GM18951 (cell line): ENCODE results near the gene POU5F1.
A peak's percentile ranks its signal among the peaks of the same experiment; 100 is the strongest.
"Not testable (repeated sequence)": the region's sequence is repeated elsewhere in the genome, so short reads cannot be mapped to it uniquely, and the experiment has no call there.

Experiments used
- POLR2A ChIP-seq: IDR thresholded peaks from 4 replicates; pipeline ENCODE4 v1.6.1; 2011; ENCODE audit warnings: mild to moderate bottlenecking; ENCODE audit not compliant: insufficient read length, insufficient read depth; ENCODE audit errors: extremely low read depth
- in situ Hi-C: fragments of 300-500 bp; cut with MboI; formaldehyde crosslinking; loops from one replicate; pipeline ENCODE4 v1.12.0; 2022; ENCODE audit warnings: low sequenced_read_pairs, mixed read lengths, inconsistent platforms; ENCODE audit not compliant: unreplicated experiment

Gene POU5F1

GRCh38 chr6:31197559-31198305 is 27.2 kb upstream of the POU5F1 start:
- in situ Hi-C loops, result loop anchor here (5.0 kb wide), 2 partner anchors 70 to 165 kb away; no protein-coding TSS in a partner anchor
- peak; percentile 65 for TF ChIP-seq POLR2A

- in situ Hi-C loops, result loop anchor here (5.0 kb wide), 2 partner anchors 71 to 166 kb away; no protein-coding TSS in a partner anchor
Measured at GRCh38 chr6:31196251-31197022, 26.0 kb upstream of the POU5F1 start.

GRCh38 chr6:31195308-31195979 is 25.0 kb upstream of the POU5F1 start:
- in situ Hi-C loops, result loop anchor here (5.0 kb wide), 2 partner anchors 72 to 167 kb away; no protein-coding TSS in a partner anchor

- in situ Hi-C loops, result loop anchor here (5.0 kb wide), 1 partner anchor 57 kb away; the partner anchor contains the start of gene PSORS1C2
- no peak for TF ChIP-seq POLR2A
Measured at GRCh38 chr6:31194061-31194834, 23.8 kb upstream of the POU5F1 start.

GRCh38 chr6:31193206-31193605 is 22.7 kb upstream of the POU5F1 start:
- no peak for TF ChIP-seq POLR2A
- in situ Hi-C loops, result loop anchor here (5.0 kb wide), 1 partner anchor 56 kb away; the partner anchor contains the start of gene PSORS1C2

- in situ Hi-C loops, result loop anchor here (5.0 kb wide), 1 partner anchor 55 kb away; the partner anchor contains the start of gene PSORS1C2
Measured at GRCh38 chr6:31192431-31193105, 22.1 kb upstream of the POU5F1 start.

- in situ Hi-C loops, result loop anchor here (5.0 kb wide), 1 partner anchor 53 kb away; the partner anchor contains the start of gene PSORS1C2
- no peak for TF ChIP-seq POLR2A
Measured at GRCh38 chr6:31190488-31190887, 20.0 kb upstream of the POU5F1 start.

- in situ Hi-C loops, result not testable (repeated sequence)
Measured at GRCh38 chr6:31189223-31189622, 18.7 kb upstream of the POU5F1 start.

GRCh38 chr6:31187780-31188194 is 17.3 kb upstream of the POU5F1 start:
- in situ Hi-C loops, result no loop called here
- TF ChIP-seq POLR2A, result no peak

GRCh38 chr6:31186052-31186734 is 15.7 kb upstream of the POU5F1 start:
- in situ Hi-C loops, result no loop called here
- no peak for TF ChIP-seq POLR2A

GRCh38 chr6:31185695-31186051 is 15.2 kb upstream of the POU5F1 start:
- in situ Hi-C loops, result not testable (repeated sequence)

GRCh38 chr6:31183859-31184258 is 13.4 kb upstream of the POU5F1 start:
- in situ Hi-C loops, result not testable (repeated sequence)

GRCh38 chr6:31183287-31183686 is 12.8 kb upstream of the POU5F1 start:
- in situ Hi-C loops, result not testable (repeated sequence)
